Measurements from ENCODE around the gene CCDC197. TPM values are rescaled to one million over a fixed set of nuclear protein-coding genes. Genes with fewer than 3 reads are reported as not detected.
A peak's percentile ranks its signal among the peaks of the same experiment; 100 is the strongest.

The CCDC197 gene
- total RNA-seq = not detected
- not detected for polyA plus RNA-seq

GRCh38 chr14:93997082-93997481 lies at the start of gene CCDC197:
Gene CCDC197 (plus strand): TSS chr14:93997301. CDS start chr14:93998132, 831 bp downstream.
- intact Hi-C loops (cut with DNase I) = loop anchor here (5.0 kb wide), 1 partner anchor 235 kb away; no protein-coding TSS in a partner anchor
- no peak for DNase-seq
- 74 to 81% methylated on average over 1 of the region's 1 CpG for WGBS, 2 donors
- no peaks in the 10 kb centered on the region for H3K9me3 ChIP-seq
- peak within 1 kb of the TSS; percentile 75 to 84 (median 78) for H3K27ac ChIP-seq
- H3K4me1 ChIP-seq = peaks cover 0 to 44% (median 34%) of the 10 kb centered on the region in 4 donors
- H3K36me3 ChIP-seq = no peaks in the 10 kb centered on the region
- TF ChIP-seq POLR2AphosphoS5 (IDR thresholded peaks at IDR 0.05) (no peak), POLR2A (IDR thresholded peaks at IDR 0.05) (no peak), EP300 (IDR thresholded peaks at IDR 0.05) (no peak)
- TF ChIP-seq, protein P1, sequence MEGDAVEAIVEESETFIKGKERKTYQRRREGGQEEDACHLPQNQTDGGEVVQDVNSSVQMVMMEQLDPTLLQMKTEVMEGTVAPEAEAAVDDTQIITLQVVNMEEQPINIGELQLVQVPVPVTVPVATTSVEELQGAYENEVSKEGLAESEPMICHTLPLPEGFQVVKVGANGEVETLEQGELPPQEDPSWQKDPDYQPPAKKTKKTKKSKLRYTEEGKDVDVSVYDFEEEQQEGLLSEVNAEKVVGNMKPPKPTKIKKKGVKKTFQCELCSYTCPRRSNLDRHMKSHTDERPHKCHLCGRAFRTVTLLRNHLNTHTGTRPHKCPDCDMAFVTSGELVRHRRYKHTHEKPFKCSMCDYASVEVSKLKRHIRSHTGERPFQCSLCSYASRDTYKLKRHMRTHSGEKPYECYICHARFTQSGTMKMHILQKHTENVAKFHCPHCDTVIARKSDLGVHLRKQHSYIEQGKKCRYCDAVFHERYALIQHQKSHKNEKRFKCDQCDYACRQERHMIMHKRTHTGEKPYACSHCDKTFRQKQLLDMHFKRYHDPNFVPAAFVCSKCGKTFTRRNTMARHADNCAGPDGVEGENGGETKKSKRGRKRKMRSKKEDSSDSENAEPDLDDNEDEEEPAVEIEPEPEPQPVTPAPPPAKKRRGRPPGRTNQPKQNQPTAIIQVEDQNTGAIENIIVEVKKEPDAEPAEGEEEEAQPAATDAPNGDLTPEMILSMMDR (IDR thresholded peaks at IDR 0.05) = no peak
- H3K27me3 ChIP-seq = no peaks in the 10 kb centered on the region
- H3K4me3 ChIP-seq = no peak within 1 kb of the TSS

GRCh38 chr14:93949511-93950075 lies 47.5 kb upstream of the CCDC197 start:
- DNase-seq = no peak
- intact Hi-C loops (cut with DNase I) = no loop called here
- no peak overlapping the region for H3K4me3 ChIP-seq
- peaks cover 31 to 86% (median 55%) of the 10 kb centered on the region in 4 donors for H3K36me3 ChIP-seq
- H3K4me1 ChIP-seq = peaks cover 0 to 38% (median 31%) of the 10 kb centered on the region in 4 donors
- H3K27me3 ChIP-seq = no peaks in the 10 kb centered on the region
- peak overlapping the region in 3 of 4 donors; percentile 68 to 92 (median 80) for H3K27ac ChIP-seq
- 82 to 93% methylated on average over 13 of the region's 13 CpGs for WGBS, 2 donors
- TF ChIP-seq EP300 (IDR thresholded peaks at IDR 0.05) = no peak
- TF ChIP-seq POLR2A (IDR thresholded peaks at IDR 0.05) = no peak
- TF ChIP-seq POLR2AphosphoS5 (IDR thresholded peaks at IDR 0.05) = no peak
- TF ChIP-seq, protein P1 (IDR thresholded peaks at IDR 0.05) = no peak
- H3K9me3 ChIP-seq = no peaks in the 10 kb centered on the region

GRCh38 chr14:93950948-93951634 lies 46.0 kb upstream of the CCDC197 start:
- 86 to 89% methylated on average over 20 of the region's 20 CpGs for WGBS, 2 donors
- H3K9me3 ChIP-seq = no peaks in the 10 kb centered on the region
- peaks cover 30 to 80% (median 46%) of the 10 kb centered on the region in 4 donors for H3K36me3 ChIP-seq
- no peaks in the 10 kb centered on the region for H3K27me3 ChIP-seq
- peak overlapping the region; percentile 77 to 92 (median 80) for H3K27ac ChIP-seq
- no peak for DNase-seq
- no peak overlapping the region for H3K4me3 ChIP-seq
- intact Hi-C loops (cut with DNase I) = no loop called here
- peaks cover 0 to 45% (median 39%) of the 10 kb centered on the region in 4 donors for H3K4me1 ChIP-seq
- TF ChIP-seq, protein P1 (IDR thresholded peaks at IDR 0.05) = no peak
- no peak for TF ChIP-seq POLR2AphosphoS5 (IDR thresholded peaks at IDR 0.05)
- TF ChIP-seq EP300 (IDR thresholded peaks at IDR 0.05) = no peak
- no peak for TF ChIP-seq POLR2A (IDR thresholded peaks at IDR 0.05)

GRCh38 chr14:93951635-93952540 lies 45.2 kb upstream of the CCDC197 start:
- H3K4me3 ChIP-seq = no peak overlapping the region
- TF ChIP-seq EP300 (IDR thresholded peaks at IDR 0.05) (no peak), POLR2AphosphoS5 (IDR thresholded peaks at IDR 0.05) (no peak), POLR2A (IDR thresholded peaks at IDR 0.05) (no peak)
- TF ChIP-seq, protein P1 (IDR thresholded peaks at IDR 0.05) = no peak
- peak overlapping the region; percentile 77 to 92 (median 80) for H3K27ac ChIP-seq
- no peaks in the 10 kb centered on the region for H3K27me3 ChIP-seq
- H3K4me1 ChIP-seq = peaks cover 0 to 51% (median 45%) of the 10 kb centered on the region in 4 donors
- intact Hi-C loops (cut with DNase I) = no loop called here
- no peaks in the 10 kb centered on the region for H3K9me3 ChIP-seq
- H3K36me3 ChIP-seq = peaks cover 22 to 72% (median 38%) of the 10 kb centered on the region in 4 donors
- no peak for DNase-seq
- 44 to 67% methylated on average over 7 of the region's 7 CpGs for WGBS, 2 donors

Data from sigmoid colon (tissue), 7 donors.